HG03460 (cell line): ENCODE measurements around the gene SERTAD1.

Experiments used
- ATAC-seq: cut with Tn5 transposase; IDR thresholded peaks from one replicate; pipeline ENCODE4 v1.9.1; 2021; ENCODE audit not compliant: unreplicated experiment

Gene SERTAD1

GRCh38 chr19:40380199-40381037, 45.4 kb downstream of the SERTAD1 start:
- ATAC-seq, result no peak

- no peak for ATAC-seq
Measured at GRCh38 chr19:40379446-40380198, 46.2 kb downstream of the SERTAD1 start.

- no peak for ATAC-seq
Measured at GRCh38 chr19:40378509-40378908, 47.3 kb downstream of the SERTAD1 start.

GRCh38 chr19:40377876-40378385, 47.9 kb downstream of the SERTAD1 start:
- no peak for ATAC-seq

- no peak for ATAC-seq
Measured at GRCh38 chr19:40376286-40376862, 49.4 kb downstream of the SERTAD1 start.

- ATAC-seq, result no peak
Measured at GRCh38 chr19:40374084-40374483, 51.7 kb downstream of the SERTAD1 start.

GRCh38 chr19:40371802-40372122, 54.0 kb downstream of the SERTAD1 start:
- no peak for ATAC-seq
